AG09319 (cell line): ENCODE results near the gene MAP3K19.

ENCODE experiments used
- DNase-seq: peaks from one replicate; pipeline ENCODE4 v3.0.0-alpha.2; 2010; ENCODE audit warnings: low read depth; ENCODE audit errors: extremely low read depth
- CTCF ChIP-seq: IDR thresholded peaks from 2 replicates; pipeline ENCODE4 v1.5.1; 2011; ENCODE audit warnings: low read depth, mild to moderate bottlenecking, inconsistent platforms, low read length, moderate library complexity

MAP3K19 gene

GRCh38 chr2:134954065-134954464, 93.2 kb downstream of the MAP3K19 start:
- no peak for TF ChIP-seq CTCF
- DNase-seq = no peak

GRCh38 chr2:134952608-134953007, 94.6 kb downstream of the MAP3K19 start:
- DNase-seq = no peak
- no peak for TF ChIP-seq CTCF

- DNase-seq = no peak
- no peak for TF ChIP-seq CTCF
Measured at GRCh38 chr2:134950886-134951285, 96.4 kb downstream of the MAP3K19 start.

GRCh38 chr2:134949981-134950708, 97.1 kb downstream of the MAP3K19 start:
- DNase-seq = no peak
- TF ChIP-seq CTCF = no peak

GRCh38 chr2:134946073-134946472, 101.2 kb downstream of the MAP3K19 start:
- no peak for TF ChIP-seq CTCF
- no peak for DNase-seq

GRCh38 chr2:134944975-134945374, 102.3 kb downstream of the MAP3K19 start:
- TF ChIP-seq CTCF = no peak
- DNase-seq = no peak

GRCh38 chr2:134943540-134943939, 103.7 kb downstream of the MAP3K19 start:
- DNase-seq = no peak
- TF ChIP-seq CTCF = no peak
